AML-193 (cell line): ENCODE results near the gene PLEKHA5.
"Not testable (repeated sequence)": the region's sequence is repeated elsewhere in the genome, so short reads cannot be mapped to it uniquely, and the experiment has no call there.

Source experiments
- DNase-seq, 2 experiments: peaks; one replicate each; lab custom pipeline; 2025; lab: John Stamatoyannopoulos, UW

Gene PLEKHA5

DNA sequence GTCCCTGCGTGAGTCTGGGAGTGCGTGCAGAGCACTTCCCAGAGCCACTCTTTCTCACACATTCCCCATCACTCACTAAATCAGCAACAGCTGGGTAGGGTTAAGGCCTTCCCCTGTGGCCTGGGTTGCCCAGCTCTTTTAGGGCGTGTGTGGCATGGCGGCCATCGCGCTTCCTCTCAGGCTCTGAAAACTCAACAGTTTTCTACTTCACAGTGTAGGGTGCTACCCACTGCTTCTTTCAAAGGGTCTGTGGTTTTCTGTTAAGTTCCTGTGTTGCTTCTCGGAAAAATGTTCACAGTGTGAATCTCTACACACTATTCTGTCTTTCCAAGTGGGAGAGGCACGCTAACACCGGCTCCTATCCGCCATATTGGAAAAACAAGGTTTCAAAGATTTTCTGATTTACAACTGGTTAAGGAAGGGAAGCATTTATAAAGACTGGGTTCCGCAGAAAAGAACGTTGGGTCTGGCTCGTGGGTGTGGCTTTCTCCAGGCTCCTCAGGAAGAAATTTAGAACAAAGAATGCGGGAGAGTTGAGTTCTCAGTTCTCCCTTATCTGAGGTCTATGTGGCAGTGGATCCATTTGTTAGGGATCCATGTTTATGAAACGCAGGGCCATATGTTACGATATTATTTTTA lies 274.8 kb downstream of the PLEKHA5 start:
- no peak for DNase-seq

DNA sequence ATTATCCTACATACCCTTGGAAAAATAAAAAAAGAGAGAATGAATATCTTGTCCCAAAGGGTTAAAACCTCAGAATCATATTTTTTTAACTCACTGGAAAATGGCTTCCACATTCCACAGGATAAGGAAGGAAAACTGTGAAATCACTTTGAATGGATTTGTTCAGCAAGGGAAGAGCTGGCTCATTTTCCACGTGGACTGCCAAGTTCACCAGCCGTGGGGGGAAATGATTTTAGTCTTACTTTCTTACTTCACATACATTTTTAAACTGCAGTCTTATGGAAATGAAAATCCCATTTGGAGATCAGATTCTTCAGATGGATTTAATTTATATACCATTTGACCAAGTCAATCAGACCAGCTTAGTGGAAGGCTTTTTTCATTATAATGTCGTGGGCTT lies 279.8 kb downstream of the PLEKHA5 start:
- DNase-seq = no peak

DNA sequence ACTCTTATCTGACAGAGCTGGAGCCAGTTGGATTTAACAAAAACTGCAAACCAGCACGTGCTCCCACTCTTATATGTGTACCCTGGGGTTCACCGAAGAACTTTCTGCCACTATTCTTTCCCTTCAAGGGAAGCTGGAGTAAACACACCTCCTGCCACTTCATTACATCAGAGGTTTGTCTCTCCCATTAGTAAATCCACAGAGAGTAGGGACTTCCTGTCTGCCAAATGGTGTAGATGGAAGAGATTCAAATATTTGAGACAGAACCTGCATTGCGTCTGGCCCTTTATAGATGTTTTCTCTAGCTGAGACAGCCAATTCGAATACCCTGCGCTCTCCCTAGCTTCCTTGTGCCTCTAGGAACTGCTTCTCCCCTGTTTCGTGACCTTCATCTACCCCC lies 280.7 kb downstream of the PLEKHA5 start:
- no peak for DNase-seq

DNA sequence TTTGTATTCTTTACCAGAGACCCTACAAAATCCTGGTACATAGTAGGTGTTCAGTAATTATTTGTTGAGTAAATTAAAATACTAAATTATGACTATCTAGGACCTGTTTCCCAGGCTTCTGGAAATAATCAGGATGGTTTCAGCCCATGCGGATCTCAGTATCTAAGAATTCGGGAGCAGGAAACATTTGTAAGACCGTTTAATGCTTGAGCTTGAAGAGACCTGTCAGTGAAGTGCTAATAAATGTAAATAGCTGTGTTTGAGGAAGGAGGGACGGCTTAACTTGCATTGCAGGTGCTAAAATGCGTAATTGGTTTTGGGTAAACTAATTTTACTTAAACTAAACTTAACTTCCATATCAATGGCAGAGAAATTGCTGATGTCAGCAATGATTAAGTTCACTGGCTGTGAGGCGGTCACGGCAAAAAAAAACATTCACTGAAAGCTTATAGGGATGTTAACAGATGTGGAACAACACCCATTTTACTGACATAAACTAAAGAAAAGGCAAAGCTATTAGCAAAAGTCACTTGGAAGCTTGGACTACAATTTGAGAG lies 281.2 kb downstream of the PLEKHA5 start:
- no peak for DNase-seq

DNA sequence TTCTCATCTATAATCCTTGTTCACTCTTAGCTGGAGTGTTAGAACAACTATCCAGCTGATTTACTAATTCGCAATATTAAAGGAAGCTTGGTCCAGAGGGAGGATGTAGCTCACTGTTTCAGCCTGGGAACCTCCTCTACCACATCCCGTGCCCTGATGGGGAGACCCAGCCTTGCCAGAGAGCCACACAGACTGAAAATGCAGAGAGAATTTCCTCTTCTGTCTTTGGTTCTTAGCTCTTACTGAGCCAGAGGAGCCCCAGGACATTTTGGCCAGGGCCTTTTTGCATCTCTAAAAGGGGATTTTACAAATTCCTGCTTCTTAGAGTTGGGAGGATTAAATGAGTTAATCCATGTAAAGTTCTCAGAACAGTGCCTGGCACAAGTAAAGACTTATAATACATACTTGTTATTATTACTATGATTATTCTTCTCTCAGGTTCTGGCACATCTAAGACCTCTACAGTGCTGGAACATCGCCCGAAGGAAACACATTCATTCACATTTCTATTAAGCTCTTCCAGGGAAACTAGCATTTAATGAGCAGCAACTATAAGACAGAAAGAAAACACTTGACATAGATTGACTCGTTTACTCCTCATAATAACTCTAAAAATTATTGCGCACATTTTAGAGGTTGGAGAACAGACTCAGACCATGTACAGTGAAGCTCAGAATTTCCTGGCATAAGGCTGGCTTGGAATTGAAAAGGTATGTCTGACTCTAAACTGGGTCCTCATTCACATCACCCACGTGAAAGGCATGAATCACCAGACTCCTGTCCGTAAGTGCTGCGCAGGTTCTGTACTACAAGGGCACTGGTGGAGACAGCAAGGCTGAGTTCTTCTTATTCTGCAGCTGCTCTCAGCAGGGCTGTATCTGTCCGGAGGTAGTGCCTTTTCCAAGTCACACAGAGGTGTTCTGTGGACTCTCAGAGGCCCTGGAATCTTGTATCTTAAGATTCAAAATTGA lies 282.0 kb downstream of the PLEKHA5 start:
- DNase-seq = no peak

DNA sequence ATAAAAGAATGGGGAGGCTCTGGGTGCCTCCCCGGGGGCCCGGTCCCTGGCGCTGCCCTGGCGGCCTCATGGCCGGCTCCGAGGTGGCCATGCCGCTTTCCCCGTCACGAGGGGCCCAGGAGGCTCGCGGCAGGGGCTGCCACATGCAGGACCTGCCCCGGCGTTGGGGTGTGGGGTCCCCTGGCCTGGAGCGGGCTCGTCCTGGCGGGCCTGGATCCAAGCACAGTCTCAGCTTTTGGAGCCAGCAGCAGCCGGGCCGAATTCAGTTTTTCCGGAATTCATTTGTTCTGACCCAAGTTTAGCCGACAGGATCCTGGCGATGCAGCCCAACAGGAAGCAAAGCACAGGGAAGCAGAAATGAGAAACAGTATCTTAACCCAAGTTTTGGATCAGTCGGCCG lies 283.3 kb downstream of the PLEKHA5 start:
- no peak for DNase-seq

DNA sequence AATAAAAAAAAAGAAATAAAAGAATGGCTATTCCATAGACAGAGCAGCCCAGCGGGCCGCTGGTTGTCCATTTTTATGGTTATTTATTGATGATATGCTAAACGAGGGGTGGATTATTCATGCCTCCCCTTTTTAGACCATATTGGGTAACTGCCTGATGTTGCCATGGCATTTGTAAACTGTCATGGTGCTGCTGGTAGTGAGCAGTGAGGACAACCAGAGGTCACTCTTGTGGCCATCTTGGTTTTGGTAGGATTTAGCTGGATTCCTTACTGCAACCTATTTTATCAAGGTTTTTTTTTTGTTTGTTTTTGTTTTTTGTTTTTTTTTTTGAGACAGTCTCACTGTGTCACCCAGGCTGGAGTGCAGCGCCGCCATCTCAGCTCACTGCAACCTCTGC lies 284.0 kb downstream of the PLEKHA5 start:
- DNase-seq = not testable (repeated sequence)

DNA sequence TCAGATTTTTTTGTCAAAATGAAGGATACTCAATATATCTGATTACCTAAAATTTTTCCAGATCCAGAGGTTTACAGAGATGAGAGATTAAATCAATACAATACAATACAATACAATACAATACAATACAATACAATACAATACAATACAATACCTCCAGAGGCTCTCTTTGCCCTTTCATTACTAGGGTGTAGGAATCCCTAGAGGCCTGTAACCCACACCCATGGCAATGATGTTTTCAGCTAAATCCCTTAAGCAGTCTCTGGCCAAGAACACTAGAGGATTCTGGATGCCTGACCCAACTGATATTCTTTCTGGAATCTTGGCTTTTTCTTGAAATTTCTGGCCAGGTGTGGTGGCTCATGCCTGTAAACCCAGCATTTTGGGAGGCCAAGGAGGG lies 286.0 kb downstream of the PLEKHA5 start:
- DNase-seq = no peak

DNA sequence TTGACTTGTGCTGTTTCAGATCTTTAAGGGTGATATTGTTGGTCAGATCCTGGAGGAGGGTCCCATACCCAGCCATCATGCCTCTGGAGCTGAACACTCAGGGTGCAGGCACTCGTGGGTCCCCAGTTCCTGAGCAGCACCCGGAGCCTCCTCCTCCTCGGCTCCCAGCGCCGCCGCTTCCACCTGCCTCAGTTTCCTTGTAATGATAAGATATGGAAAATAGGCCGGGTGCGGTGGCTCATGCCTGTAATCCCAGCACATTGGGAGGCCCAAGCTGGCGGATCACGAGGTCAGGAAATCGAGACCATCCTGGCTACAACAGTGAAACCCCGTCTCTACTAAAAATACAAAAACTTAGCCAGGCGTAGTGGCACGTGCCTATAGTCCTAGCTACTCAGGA lies 289.6 kb downstream of the PLEKHA5 start:
- DNase-seq = no peak

DNA sequence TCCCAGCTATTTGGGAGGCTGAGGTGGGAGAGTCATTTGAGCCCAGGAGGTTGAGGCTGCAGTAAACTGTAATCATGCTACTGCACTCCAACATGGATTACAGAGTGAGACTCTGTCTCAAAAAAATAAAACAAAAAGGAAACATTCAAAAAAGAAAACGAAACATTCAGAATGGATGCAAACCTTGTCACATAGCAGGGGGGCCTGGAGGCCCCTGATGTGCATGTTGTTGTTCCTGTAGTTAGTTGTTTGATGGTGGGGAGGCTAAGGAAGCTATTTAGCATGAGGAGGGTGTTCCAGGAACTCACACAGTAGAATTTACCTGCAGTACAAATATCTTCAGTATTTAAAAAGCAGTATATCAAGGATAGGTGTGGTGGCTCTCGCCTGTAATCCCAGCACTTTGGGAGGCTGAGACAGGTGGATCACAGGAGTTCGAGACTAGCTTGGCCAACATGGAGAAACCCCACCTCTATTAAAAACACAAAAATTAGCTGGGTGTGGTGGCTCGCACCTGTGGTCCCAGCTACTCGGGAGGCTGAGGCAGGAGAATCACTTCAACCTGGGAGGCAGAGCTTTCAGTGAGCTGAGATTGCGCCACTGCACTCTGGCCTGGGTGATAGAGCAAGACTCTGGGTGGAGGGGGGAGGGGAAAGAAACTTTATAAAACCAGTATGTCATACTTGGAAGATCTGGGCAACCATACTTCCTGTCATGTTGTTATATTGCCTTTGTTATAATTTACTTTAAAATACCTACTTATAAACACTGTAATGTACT lies 292.2 kb downstream of the PLEKHA5 start:
- DNase-seq = no peak

DNA sequence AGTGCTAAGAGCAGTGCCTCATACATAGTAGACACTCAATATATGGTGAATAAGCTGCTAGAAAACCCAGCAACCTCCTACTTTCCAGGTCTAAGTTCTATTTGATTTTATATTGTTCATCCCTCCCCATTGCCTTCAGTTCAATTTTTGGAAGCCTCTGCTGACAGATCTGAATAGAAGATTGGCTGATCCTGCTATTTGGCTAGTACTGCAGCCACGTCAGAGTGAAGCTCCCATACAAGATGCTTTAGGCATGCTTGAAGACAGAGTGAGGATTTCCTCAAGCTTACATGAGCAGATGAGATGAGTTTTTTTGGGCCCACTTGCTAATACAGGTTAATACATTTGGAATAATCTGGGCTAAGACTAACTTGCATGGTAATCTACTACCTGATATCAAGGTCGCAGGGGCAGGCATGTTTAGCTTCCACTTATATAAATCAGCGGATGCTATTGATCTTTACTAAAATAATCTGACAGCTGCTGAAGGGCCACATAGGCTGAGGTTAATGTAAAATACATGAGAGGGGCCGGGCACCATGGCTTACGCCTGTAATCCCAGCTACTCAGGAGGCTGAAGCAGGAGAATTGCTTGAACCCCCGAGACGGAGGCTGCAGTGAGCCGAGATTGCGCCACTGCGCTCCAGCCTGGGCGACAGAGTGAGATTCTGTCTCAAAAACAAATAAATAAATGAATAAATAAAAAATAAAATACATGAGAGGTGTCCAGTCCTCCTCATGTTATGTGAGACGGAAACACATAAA lies 293.8 kb downstream of the PLEKHA5 start:
- no peak for DNase-seq
